Raji (cell line): ENCODE results near the gene DNM3.

Source experiments
- POLR2A ChIP-seq: IDR thresholded peaks from 2 replicates; pipeline ENCODE4 v1.6.1; 2011; ENCODE audit warnings: low read depth, low read length, control low read depth; ENCODE audit not compliant: insufficient read depth

DNM3 gene

DNA sequence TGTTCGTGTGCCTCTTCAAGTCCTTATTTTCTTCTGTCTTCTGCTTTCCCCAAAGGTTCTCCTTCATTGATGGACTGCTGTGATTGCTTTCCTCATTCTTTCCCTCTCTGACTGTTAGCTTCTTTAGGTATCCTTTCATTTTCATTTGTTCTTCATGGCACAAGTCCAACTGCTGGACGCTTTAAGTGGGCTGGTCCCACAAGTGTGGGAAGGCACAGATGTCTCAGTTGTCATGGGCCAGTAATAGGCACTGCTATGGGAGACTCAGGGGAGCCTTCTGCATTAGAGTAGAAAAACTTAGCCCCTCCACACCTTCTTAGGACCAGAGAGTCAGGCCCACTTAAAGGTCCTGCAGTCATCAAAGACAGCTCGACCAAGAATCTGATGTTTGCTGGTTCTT is 456.8 kb downstream of the DNM3 start:
- TF ChIP-seq POLR2A = no peak

DNA sequence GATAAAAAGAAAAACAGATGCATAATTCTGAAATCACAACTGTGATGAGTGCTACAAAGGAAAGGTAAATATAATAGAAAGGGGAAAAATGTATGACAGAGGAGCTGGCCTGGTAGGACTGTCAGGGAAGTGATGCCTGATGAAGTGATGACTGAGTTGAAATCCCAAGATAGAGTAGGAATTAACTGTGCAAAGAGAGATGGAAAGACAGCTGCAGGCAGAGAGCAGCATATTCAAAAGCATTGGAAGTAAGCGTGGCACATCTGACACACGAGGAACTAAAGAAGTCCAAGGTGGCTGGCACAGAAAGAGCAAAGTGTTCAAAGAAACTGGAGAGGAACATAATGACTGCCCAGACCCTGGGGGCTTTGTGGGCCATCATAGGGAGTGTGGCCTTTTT is 457.6 kb downstream of the DNM3 start:
- TF ChIP-seq POLR2A = no peak

GRCh38 chr1:172299515-172299914 is 458.2 kb downstream of the DNM3 start:
- no peak for TF ChIP-seq POLR2A

- TF ChIP-seq POLR2A = no peak
These were observed 466.8 kb downstream of the DNM3 start for GRCh38 chr1:172308142-172308541.

- no peak for TF ChIP-seq POLR2A
These were observed 467.3 kb downstream of the DNM3 start for GRCh38 chr1:172308577-172308976.

DNA sequence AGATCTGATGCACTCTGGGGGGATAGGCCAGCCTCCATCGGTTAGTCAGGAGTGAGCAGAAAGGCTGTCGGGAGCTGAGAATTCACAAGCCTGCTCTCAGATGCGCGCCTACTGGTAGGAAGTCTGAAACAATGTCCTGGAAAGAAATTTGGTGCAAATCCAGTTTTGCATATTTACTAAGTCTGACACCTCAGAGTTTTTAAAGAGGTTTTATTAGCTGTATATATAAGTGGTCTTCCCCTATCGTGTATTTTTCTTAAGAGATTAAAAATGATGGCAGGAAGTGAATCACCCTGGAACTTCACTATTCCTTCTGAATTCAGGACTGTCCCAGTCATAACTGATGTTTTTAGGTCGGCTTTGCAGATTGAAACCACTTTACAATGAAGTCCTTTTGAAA is 479.4 kb downstream of the DNM3 start:
- TF ChIP-seq POLR2A = no peak

DNA sequence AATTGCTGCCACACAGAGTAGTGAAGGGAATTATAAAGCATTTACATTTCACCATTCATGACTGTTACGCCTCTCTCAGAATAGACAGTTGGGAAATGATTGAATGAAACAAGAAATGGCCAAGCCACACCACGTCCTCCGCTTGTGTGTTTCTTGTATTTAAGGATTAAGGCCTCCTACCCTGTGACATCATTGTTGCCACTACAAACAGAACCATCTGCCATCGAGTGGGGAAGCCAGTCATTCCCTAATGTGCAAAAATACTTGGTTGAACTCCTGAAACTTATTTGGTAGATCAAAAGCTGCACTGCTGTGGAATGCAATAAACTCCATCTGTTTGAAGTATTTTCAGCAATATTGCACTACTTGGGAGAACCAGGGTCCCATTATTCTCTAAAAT is 480.2 kb downstream of the DNM3 start:
- no peak for TF ChIP-seq POLR2A

- TF ChIP-seq POLR2A = no peak
These were observed 481.1 kb downstream of the DNM3 start for GRCh38 chr1:172322219-172323061.

- no peak for TF ChIP-seq POLR2A
These were observed 482.4 kb downstream of the DNM3 start for GRCh38 chr1:172323686-172324085.

- no peak for TF ChIP-seq POLR2A
These were observed 482.8 kb downstream of the DNM3 start for GRCh38 chr1:172324086-172324485.

DNA sequence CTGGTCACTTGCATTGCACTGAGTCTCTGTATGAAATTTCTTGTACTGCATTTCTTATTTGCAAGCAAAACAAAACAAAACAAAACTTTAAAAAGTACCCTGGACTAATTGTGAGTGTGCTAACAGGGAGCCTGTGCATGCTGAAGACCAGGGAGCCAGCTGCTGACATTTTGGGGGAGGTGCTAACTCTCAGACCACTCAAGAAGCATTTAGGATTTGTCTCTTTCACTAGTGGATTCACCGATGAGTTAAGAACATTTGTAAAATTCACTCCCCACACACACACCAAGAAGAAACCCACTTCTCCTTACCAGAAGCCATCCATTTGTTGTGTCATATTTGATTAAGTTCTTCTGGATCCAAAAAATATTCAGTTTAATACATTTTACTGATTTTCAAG is 483.5 kb downstream of the DNM3 start:
- no peak for TF ChIP-seq POLR2A

DNA sequence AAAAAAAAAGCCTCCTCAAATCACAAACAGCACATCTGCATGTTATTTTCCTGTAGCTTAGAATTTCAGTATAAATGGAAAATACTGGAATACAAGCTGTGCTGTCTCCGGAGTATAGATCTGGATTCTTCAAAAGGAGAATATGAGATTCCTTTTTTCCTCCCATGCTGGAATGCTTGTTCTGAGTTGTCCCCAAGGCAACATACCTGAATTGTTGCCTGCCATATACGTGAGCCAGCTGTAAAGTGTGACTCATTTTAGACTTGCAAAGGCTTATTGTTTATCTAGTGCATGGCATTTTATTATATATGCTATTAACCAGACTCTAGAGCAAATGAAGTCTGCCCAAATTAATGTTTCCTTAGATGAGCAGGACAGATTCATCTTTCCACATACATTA is 484.2 kb downstream of the DNM3 start:
- TF ChIP-seq POLR2A = no peak

GRCh38 chr1:172326136-172326535 is 484.8 kb downstream of the DNM3 start:
- no peak for TF ChIP-seq POLR2A

- TF ChIP-seq POLR2A = no peak
These were observed 487.0 kb downstream of the DNM3 start for GRCh38 chr1:172328266-172328665.

- TF ChIP-seq POLR2A = no peak
These were observed 490.9 kb downstream of the DNM3 start for GRCh38 chr1:172332230-172332629.

GRCh38 chr1:172335377-172335776 is 494.1 kb downstream of the DNM3 start:
- no peak for TF ChIP-seq POLR2A

DNA sequence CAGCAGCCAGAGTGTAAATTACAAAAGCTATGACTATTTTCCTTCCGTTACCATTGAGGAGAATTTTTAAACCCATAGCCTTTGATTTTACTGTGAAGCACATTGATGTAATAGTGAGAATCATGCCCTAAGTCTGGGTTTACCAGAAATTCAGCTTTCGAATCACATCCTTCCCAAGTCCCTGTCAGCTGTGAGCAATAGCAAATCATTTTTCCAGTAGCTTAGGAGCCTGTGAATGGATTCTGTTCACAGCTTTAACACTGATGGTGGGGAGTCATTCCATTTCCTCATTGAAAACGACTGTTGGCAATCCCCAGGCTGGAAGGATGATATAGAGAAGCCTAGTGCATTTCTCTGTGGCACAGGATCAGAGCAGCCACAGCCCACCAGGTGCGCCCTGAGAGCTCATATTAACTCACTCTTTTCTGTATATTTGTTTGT is 497.0 kb downstream of the DNM3 start:
- no peak for TF ChIP-seq POLR2A
